SK-N-MC (cell line): ENCODE measurements around the gene ZNF628.

Experiments
- EZH2 ChIP-seq: fragments of 200-600 bp; sonication (generic); IDR thresholded peaks from one replicate; pipeline ENCODE4 v1.6.1; 2017; ENCODE audit warnings: antibody characterized with exemption
- FOXP2 ChIP-seq: optimal IDR thresholded peaks from 2 replicates; pipeline ENCODE3; 2011; ENCODE audit warnings: mild to moderate bottlenecking, moderate library complexity; ENCODE audit not compliant: insufficient read depth; ENCODE audit errors: extremely low read length, control extremely low read depth
- POLR2AphosphoS5 ChIP-seq: IDR thresholded peaks from 2 replicates; pipeline ENCODE4 v1.6.1; 2012; ENCODE audit warnings: mild to moderate bottlenecking, low read depth, low read length, borderline replicate concordance

- TF ChIP-seq POLR2AphosphoS5 (no peak), EZH2 (no peak), FOXP2 (no peak)
Observed at GRCh38 chr19:55491546-55492360, 15.3 kb downstream of the ZNF628 start.
